GM21360 (cell line): ENCODE measurements around the gene GSN.

Experiments
- ATAC-seq: cut with Tn5 transposase; IDR thresholded peaks from one replicate; pipeline ENCODE4 v1.9.1; 2021; ENCODE audit warnings: mild to moderate bottlenecking, moderate library complexity; ENCODE audit not compliant: unreplicated experiment

GSN gene

GRCh38 chr9:121267689-121268597 lies at the start of gene GSN:
TSS of gene GSN (plus strand) at chr9:121268162. CDS start at chr9:121301972, 33,810 bp downstream.
- peak; percentile 74 for ATAC-seq

GRCh38 chr9:121218357-121219027 lies 49.5 kb upstream of the GSN start:
- ATAC-seq = no peak

GRCh38 chr9:121219530-121219929 lies 48.4 kb upstream of the GSN start:
- ATAC-seq = no peak

- ATAC-seq = no peak
Observed at GRCh38 chr9:121220996-121221663, 46.8 kb upstream of the GSN start.

GRCh38 chr9:121221664-121222055 lies 46.3 kb upstream of the GSN start:
- no peak for ATAC-seq

- ATAC-seq = no peak
Observed at GRCh38 chr9:121222524-121223171, 45.3 kb upstream of the GSN start.

GRCh38 chr9:121225240-121225639 lies 42.7 kb upstream of the GSN start:
- ATAC-seq = no peak

GRCh38 chr9:121226175-121226574 lies 41.8 kb upstream of the GSN start:
- no peak for ATAC-seq

- ATAC-seq = no peak
Observed at GRCh38 chr9:121227862-121228261, 40.1 kb upstream of the GSN start.

- ATAC-seq = no peak
Observed at GRCh38 chr9:121230256-121230655, 37.7 kb upstream of the GSN start.

GRCh38 chr9:121232251-121232650 lies 35.7 kb upstream of the GSN start:
- ATAC-seq = no peak

- no peak for ATAC-seq
Observed at GRCh38 chr9:121233906-121234831, 33.8 kb upstream of the GSN start.

GRCh38 chr9:121234832-121235161 lies 33.2 kb upstream of the GSN start:
- ATAC-seq = no peak

GRCh38 chr9:121235512-121235911 lies 32.5 kb upstream of the GSN start:
- ATAC-seq = no peak

GRCh38 chr9:121237916-121238315 lies 30.0 kb upstream of the GSN start:
- ATAC-seq = no peak

- ATAC-seq = no peak
Observed at GRCh38 chr9:121239071-121239470, 28.9 kb upstream of the GSN start.

GRCh38 chr9:121239851-121240250 lies 28.1 kb upstream of the GSN start:
- ATAC-seq = no peak

GRCh38 chr9:121240472-121241135 lies 27.4 kb upstream of the GSN start:
- ATAC-seq = no peak

GRCh38 chr9:121242219-121242958 lies 25.6 kb upstream of the GSN start:
- ATAC-seq = no peak
